ENCODE results near the gene MPRIP.

- no peak for TF ChIP-seq BACH2 (CRISPR knock-in tag; IDR thresholded peaks at IDR 0.05; ENCODE audit: borderline replicate concordance)
- TF ChIP-seq CSDC2 (CRISPR knock-in tag; IDR thresholded peaks at IDR 0.05): no peak
- TF ChIP-seq ZFP30 (CRISPR knock-in tag; IDR thresholded peaks at IDR 0.05): no peak
Observed at GRCh38 chr17:17072546-17072945, 30.3 kb downstream of the MPRIP start.

Measured in SK-N-SH treated with all-trans-retinoic acid at 6 μM for 48 hours (cell line).